Neural cell (in vitro differentiated cells): ENCODE results near the gene OAS3. TPM values are rescaled to one million over a fixed set of nuclear protein-coding genes. Genes with fewer than 3 reads are reported as not detected.

ENCODE experiments used
- H2AFZ ChIP-seq: fragments of 200-600, 300-800 bp; sonication (generic), shearing (Covaris generic); 2 replicates; pipeline ENCODE4 v1.6.0; 2014; ENCODE audit warnings: low read depth, mild to moderate bottlenecking, antibody characterized with exemption, low read length, moderate library complexity
- H3F3A ChIP-seq: fragments of 200-600 bp; shearing (Covaris generic); 2 replicates; pipeline ENCODE4 v1.6.1; 2016; ENCODE audit warnings: mild to moderate bottlenecking, moderate library complexity, mixed read lengths, antibody characterized with exemption, low read length; ENCODE audit not compliant: insufficient read depth, poor library complexity, severe bottlenecking
- H3K27ac ChIP-seq: fragments of 200-600, 300-800 bp; sonication (generic), shearing (Covaris generic); 2 replicates; pipeline ENCODE4 v1.5.1; 2014; ENCODE audit warnings: mild to moderate bottlenecking, low read length, moderate library complexity
- H3K27me3 ChIP-seq: fragments of 300-800, 200-600 bp; sonication (generic), shearing (Covaris generic); 2 replicates; pipeline ENCODE4 v1.6.0; 2014; ENCODE audit warnings: mild to moderate bottlenecking, low read depth, low read length, moderate library complexity; ENCODE audit not compliant: insufficient read depth
- H3K36me3 ChIP-seq: fragments of 300-800, 200-600 bp; sonication (generic), shearing (Covaris generic); 2 replicates; pipeline ENCODE4 v1.5.1; 2014; ENCODE audit warnings: mild to moderate bottlenecking, antibody characterized with exemption, low read length, moderate library complexity; ENCODE audit not compliant: insufficient read depth
- H3K4me2 ChIP-seq: fragments of 300-800, 200-600 bp; sonication (generic), shearing (Covaris generic); 2 replicates; pipeline ENCODE4 v1.6.0; 2014; ENCODE audit warnings: mild to moderate bottlenecking, low read length
- H3K4me3 ChIP-seq: fragments of 300-800, 200-600 bp; sonication (generic), shearing (Covaris generic); 2 replicates; pipeline ENCODE4 v1.5.1; 2014; ENCODE audit warnings: mild to moderate bottlenecking, low read length, moderate library complexity
- H3K79me2 ChIP-seq: fragments of 200-600 bp; shearing (Covaris generic); replicated peaks from 2 replicates; pipeline ENCODE4 v1.6.0; 2014; ENCODE audit warnings: mild to moderate bottlenecking, low read length, moderate library complexity; ENCODE audit not compliant: insufficient read depth
- H3K9ac ChIP-seq: fragments of 300-800, 200-600 bp; sonication (generic), shearing (Covaris generic); 2 replicates; pipeline ENCODE4 v1.6.1; 2016; ENCODE audit warnings: mild to moderate bottlenecking, low read length, mixed read lengths
- H3K9me2 ChIP-seq: fragments of 200-600 bp; shearing (Covaris generic); 2 replicates; pipeline ENCODE4 v1.6.1; 2016; ENCODE audit warnings: mild to moderate bottlenecking, low read length, mixed read lengths; ENCODE audit not compliant: insufficient read depth
- H3K9me3 ChIP-seq: fragments of 200-600, 300-800 bp; sonication (generic), shearing (Covaris generic); 2 replicates; pipeline ENCODE4 v1.6.1; 2016; ENCODE audit warnings: mild to moderate bottlenecking, mixed run types, low read length, moderate library complexity, mixed read lengths
- H4K20me1 ChIP-seq: fragments of 200-600 bp; shearing (Covaris generic); 2 replicates; pipeline ENCODE4 v1.6.1; 2016; ENCODE audit warnings: mild to moderate bottlenecking, mixed run types; ENCODE audit not compliant: insufficient read depth
- CTCF ChIP-seq: fragments of 450-650 bp; IDR thresholded peaks from 2 replicates; pipeline ENCODE4 v1.5.1; 2014; ENCODE audit warnings: antibody characterized with exemption, mild to moderate bottlenecking, moderate library complexity; ENCODE audit not compliant: poor library complexity, severe bottlenecking
- EP300 ChIP-seq: fragments of 450-650 bp; conservative IDR thresholded peaks from 2 replicates; pipeline ENCODE4 v1.6.1; 2014; ENCODE audit warnings: antibody characterized with exemption, mild to moderate bottlenecking, moderate library complexity; ENCODE audit not compliant: poor library complexity, severe bottlenecking
- EZH2 ChIP-seq: fragments of 200-600, 300-800 bp; shearing (Covaris generic), sonication (generic); IDR thresholded peaks from 2 replicates; pipeline ENCODE4 v1.6.1; 2014; ENCODE audit warnings: antibody characterized with exemption, low read length, borderline replicate concordance, mild to moderate bottlenecking; ENCODE audit not compliant: insufficient read depth, poor library complexity, severe bottlenecking
- MXI1 ChIP-seq: fragments of 450-650 bp; conservative IDR thresholded peaks from 2 replicates; pipeline ENCODE4 v1.6.1; 2014; ENCODE audit warnings: antibody characterized with exemption, mild to moderate bottlenecking; ENCODE audit not compliant: poor library complexity, severe bottlenecking
- POLR2AphosphoS5 ChIP-seq: IDR thresholded peaks from 2 replicates; pipeline ENCODE4 v1.6.1; 2012
- RAD21 ChIP-seq: fragments of 450-650 bp; conservative IDR thresholded peaks from 2 replicates; pipeline ENCODE4 v1.6.1; 2014; ENCODE audit warnings: antibody characterized with exemption, mild to moderate bottlenecking, moderate library complexity
- REST ChIP-seq: IDR thresholded peaks from 2 replicates; pipeline ENCODE4 v1.6.1; 2012; ENCODE audit warnings: borderline replicate concordance
- SMC3 ChIP-seq: fragments of 450-650 bp; conservative IDR thresholded peaks from 2 replicates; pipeline ENCODE4 v1.6.1; 2014; ENCODE audit warnings: antibody characterized with exemption, mild to moderate bottlenecking, moderate library complexity; ENCODE audit not compliant: poor library complexity
- TAF1 ChIP-seq: IDR thresholded peaks from 2 replicates; pipeline ENCODE4 v1.6.1; 2012; ENCODE audit warnings: low read depth
- polyA plus RNA-seq: library from polyadenylated mRNA; depleted of rRNA; stranded (reverse); fragments of >200 nt; gene quantifications from 2 replicates; pipeline ENCODE4 v1.2.3, GENCODE V29; 2014

The OAS3 gene
- polyA plus RNA-seq, 1 donor from 2014 or later: not detected

GRCh38 chr12:112941528-112942335 lies 3.5 kb downstream of the OAS3 start:
- no peak overlapping the region for H3K4me3 ChIP-seq
- peaks cover 20% of the 10 kb centered on the region for H3K27me3 ChIP-seq
- no peaks in the 10 kb centered on the region for H3K79me2 ChIP-seq
- TF ChIP-seq EZH2 (no peak), POLR2AphosphoS5 (no peak), REST (no peak), RAD21 (no peak)
- H3K9me2 ChIP-seq: no peaks in the 10 kb centered on the region
- H3K4me2 ChIP-seq: no peak overlapping the region
- H4K20me1 ChIP-seq: no peaks in the 10 kb centered on the region
- H3F3A ChIP-seq: no peaks in the 10 kb centered on the region
- H3K9me3 ChIP-seq: no peaks in the 10 kb centered on the region
- H3K9ac ChIP-seq: no peak overlapping the region
- no peak overlapping the region for H3K27ac ChIP-seq
- H2AFZ ChIP-seq: no peak overlapping the region
- no peaks in the 10 kb centered on the region for H3K36me3 ChIP-seq

GRCh38 chr12:112942572-112942971 lies 4.3 kb downstream of the OAS3 start:
- H3K4me2 ChIP-seq: no peak overlapping the region
- H2AFZ ChIP-seq: no peak overlapping the region
- peaks cover 15% of the 10 kb centered on the region for H3K27me3 ChIP-seq
- H3K79me2 ChIP-seq: no peaks in the 10 kb centered on the region
- TF ChIP-seq REST: no peak
- no peak for TF ChIP-seq POLR2AphosphoS5
- TF ChIP-seq TAF1: no peak
- no peak for TF ChIP-seq EP300
- TF ChIP-seq SMC3: no peak
- no peak for TF ChIP-seq CTCF
- no peak for TF ChIP-seq EZH2
- TF ChIP-seq RAD21: no peak
- no peak for TF ChIP-seq MXI1
- H3F3A ChIP-seq: no peaks in the 10 kb centered on the region
- H3K9ac ChIP-seq: no peak overlapping the region
- H3K27ac ChIP-seq: no peak overlapping the region
- H3K4me3 ChIP-seq: no peak overlapping the region
- no peaks in the 10 kb centered on the region for H4K20me1 ChIP-seq
- no peaks in the 10 kb centered on the region for H3K9me2 ChIP-seq
- no peaks in the 10 kb centered on the region for H3K36me3 ChIP-seq
- H3K9me3 ChIP-seq: no peaks in the 10 kb centered on the region
